Erythroblast (primary cell): ENCODE results near the gene ZCCHC4.
A peak's percentile ranks its signal among the peaks of the same experiment; 100 is the strongest.

Experiments
- DNase-seq, 2 experiments: peaks; one replicate each; lab custom pipeline; 2025; lab: John Stamatoyannopoulos, UW
- GATA1 ChIP-seq: IDR thresholded peaks from 2 replicates; pipeline ENCODE4 v1.6.1; 2011; ENCODE audit warnings: low read depth, mild to moderate bottlenecking, control low read depth, low read length, moderate library complexity
- POLR2A ChIP-seq: IDR thresholded peaks from 2 replicates; pipeline ENCODE4 v1.6.1; 2011; ENCODE audit warnings: mild to moderate bottlenecking, low read length

Gene ZCCHC4, protein sequence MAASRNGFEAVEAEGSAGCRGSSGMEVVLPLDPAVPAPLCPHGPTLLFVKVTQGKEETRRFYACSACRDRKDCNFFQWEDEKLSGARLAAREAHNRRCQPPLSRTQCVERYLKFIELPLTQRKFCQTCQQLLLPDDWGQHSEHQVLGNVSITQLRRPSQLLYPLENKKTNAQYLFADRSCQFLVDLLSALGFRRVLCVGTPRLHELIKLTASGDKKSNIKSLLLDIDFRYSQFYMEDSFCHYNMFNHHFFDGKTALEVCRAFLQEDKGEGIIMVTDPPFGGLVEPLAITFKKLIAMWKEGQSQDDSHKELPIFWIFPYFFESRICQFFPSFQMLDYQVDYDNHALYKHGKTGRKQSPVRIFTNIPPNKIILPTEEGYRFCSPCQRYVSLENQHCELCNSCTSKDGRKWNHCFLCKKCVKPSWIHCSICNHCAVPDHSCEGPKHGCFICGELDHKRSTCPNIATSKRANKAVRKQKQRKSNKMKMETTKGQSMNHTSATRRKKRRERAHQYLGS

DNA sequence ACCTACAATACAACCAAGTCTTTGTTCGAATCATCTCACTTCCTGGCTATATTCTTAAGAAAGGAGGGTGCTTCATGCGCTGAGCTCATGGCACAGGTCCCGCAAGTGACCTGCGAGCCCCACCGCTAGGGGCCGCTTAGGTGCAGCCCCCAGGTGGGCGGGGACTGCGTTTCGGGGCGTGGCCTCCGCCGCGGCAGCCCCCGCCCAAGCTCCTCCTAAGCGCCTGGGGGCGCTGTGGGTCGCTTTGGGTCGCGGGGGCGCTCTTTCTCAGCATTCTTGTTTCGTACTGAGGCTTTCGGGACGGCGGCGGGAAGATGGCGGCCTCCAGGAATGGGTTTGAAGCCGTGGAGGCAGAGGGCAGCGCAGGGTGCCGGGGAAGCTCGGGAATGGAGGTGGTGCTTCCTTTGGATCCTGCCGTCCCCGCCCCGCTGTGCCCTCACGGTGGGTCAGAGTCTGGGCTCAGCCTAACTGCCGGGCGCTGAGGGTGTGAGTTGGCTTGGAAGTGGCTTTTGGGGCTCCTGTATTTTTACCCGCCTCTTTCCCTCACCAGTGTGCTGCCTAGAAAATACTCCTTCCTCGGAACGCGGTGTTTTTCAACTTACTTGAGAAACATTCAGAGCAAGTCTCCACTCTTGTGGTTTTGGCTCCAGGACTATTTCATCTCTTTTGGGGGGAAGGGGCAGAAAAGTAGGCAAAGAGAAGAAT is at the start of gene ZCCHC4:
TSS of gene ZCCHC4 (plus strand) at position 279 of the 705 bp plus-strand sequence. CDS start at position 315, 36 bp downstream.
- DNase-seq, result peak; percentile 95 to 97
- TF ChIP-seq GATA1, result no peak
- peak; percentile 78 for TF ChIP-seq POLR2A

DNA sequence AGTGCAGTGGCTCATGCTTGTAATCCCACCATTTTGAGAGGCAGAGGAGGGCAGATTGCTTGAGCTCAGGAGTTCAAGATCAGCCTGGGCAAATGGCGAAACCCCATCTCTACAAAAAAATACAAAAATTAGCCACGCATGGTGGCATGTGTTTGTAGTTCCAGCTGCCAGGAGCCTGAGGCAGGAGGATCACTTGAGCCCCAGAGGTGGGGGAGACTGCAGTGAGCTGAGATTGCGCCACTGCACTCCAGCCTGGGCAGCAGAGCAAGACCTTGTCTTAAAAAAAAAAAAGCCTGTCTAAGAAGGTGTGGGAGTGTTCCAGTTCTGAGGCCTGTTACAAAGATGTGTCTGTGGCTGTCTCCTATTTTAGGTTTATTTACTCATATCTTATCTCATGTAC is 40.7 kb upstream of the ZCCHC4 start:
- TF ChIP-seq GATA1 (no peak), POLR2A (no peak)
- no peak for DNase-seq

DNA sequence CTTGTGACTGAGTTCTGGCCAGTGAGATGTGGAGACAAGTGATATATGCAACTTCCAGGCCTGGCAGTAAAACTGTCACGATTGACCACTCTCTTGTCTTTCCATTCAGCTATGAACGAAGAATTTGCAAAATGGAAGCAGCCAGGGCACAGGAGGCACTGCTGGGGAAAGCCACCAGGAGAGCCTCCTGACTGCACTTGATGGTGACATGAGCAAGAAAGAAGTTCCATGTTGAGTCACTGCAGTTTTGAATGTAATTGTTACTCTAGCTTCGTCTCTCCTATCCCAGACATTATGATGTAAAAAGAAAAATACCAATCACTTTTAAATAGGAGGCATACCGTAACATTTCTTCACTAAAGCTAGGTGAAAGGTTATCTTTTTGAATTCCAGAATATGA is 32.4 kb upstream of the ZCCHC4 start:
- no peak for DNase-seq
- no peak for TF ChIP-seq POLR2A
- no peak for TF ChIP-seq GATA1

DNA sequence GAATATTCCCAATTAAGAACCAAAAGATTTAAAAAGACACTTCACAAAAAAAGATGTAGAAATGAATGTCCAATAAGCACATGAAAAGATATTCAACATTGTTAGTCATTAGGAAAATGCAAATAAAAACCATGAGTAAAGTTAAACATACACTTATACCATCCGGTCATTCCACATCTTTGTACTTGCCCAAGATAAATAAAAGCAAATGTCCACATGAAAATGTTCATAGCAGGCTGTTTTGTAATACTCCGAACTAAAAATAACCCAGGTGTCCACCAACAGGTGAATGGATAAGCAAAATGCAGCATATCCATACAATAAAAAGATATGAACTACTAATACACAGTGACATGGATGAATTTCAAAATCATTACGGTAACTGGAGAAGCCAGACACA is 28.6 kb upstream of the ZCCHC4 start:
- TF ChIP-seq GATA1 (no peak), POLR2A (no peak)
- no peak for DNase-seq

DNA sequence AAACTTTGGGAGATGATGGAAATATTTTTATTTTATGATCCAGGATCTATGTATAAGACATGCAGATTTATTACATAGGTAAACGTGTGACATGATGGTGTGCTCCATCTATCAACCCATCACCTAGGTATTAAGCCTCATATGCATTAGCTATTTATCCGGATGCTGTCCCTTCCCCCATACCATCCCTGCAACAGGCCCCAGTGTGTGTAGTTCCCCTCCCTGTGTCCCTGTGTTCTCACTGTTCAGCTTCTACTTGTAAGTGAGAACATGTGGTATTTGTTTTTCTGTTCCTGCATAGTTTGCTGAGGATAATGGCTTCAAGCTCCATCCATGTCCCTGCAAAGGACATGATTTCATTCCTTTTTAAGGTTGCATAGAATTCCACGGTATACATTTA is 28.1 kb upstream of the ZCCHC4 start:
- no peak for TF ChIP-seq GATA1
- TF ChIP-seq POLR2A, result no peak
- no peak for DNase-seq

DNA sequence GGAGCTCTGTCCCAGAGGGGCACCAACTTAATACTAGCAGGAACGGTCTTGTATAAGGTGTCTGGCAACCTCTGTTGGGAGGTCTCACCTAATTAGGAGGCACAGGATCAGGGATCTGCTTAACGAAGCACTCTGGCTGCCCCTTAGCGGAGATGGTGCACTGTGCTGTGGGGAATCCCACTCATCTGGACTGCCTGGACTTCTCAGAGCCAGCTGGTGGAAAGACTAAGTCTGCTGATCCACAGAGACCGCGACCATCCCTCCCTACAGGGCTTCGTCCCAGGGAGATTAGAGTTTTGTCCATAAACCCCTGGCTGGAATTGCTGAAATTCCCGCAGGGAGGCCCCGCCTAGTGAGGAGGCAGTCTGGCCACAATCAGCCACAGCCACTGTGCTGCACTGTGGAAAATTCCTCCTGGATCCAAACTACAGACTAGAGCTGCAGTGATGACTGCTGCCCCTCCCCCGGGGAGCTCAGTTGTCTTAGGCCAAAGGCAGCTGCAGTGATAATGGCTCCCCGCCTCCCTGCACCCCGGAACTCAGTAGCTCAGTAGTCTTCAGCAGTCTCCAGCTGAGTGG is 22.0 kb upstream of the ZCCHC4 start:
- DNase-seq, result no peak
- TF ChIP-seq POLR2A (no peak), GATA1 (no peak)

DNA sequence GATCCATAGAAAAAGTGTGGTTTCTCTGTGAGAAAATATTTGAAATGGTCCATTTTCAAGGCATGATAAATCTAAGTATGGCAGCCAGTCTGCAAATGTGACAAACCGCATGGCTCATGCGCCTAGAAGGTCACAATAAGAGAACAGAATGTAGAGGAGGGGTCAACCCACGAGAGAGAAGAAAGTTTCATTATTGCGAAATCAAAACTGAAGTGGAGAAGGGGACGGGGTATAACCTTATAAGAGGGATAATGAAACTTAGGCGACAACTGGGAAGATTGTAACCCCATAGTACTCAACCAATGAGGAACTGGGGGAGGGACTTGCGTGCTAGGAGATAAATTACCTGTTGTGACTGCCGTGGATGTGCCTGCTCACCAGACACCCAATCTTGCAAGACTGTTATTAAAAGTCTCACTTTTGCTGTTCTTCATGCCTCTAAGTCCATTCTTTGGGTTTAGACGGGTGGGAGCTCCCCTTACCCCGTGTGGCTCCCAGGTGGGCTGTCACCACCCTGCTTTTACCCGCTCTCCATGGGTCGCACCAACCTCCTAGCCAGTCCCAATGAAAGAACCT is 21.3 kb upstream of the ZCCHC4 start:
- TF ChIP-seq POLR2A (no peak), GATA1 (no peak)
- DNase-seq, result no peak

DNA sequence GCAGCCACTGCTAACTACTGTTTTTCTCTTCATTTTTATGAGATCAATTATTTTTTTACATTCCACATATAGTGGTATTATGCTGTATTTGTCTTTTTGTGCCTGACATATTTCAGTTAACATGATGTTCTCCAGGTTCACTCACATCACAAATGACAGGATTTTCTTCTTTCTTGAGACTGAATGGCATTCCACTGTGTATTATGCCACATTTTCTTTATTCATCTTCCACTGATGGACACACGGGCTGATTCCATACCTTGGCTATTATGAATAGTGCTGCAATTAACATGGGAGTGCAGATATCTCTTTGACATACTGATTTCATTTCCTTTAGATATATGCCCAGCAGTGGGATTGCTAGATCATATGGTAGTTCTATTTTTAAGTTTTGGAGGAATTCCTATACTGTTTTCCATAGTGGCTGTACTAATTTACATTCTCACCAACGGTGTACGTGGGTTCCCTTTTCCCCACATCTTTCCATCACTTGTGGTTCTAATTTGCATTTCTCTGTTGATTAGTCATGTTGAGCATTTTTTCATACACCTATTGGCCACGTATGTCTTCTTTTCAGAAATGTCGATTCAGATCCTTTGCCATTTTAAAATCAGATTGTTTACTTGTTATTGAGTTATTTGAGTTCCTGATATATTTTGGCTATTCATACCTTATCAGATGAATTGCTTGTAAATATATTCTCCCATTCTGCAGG is 14.9 kb upstream of the ZCCHC4 start:
- TF ChIP-seq GATA1, result no peak
- no peak for DNase-seq

DNA sequence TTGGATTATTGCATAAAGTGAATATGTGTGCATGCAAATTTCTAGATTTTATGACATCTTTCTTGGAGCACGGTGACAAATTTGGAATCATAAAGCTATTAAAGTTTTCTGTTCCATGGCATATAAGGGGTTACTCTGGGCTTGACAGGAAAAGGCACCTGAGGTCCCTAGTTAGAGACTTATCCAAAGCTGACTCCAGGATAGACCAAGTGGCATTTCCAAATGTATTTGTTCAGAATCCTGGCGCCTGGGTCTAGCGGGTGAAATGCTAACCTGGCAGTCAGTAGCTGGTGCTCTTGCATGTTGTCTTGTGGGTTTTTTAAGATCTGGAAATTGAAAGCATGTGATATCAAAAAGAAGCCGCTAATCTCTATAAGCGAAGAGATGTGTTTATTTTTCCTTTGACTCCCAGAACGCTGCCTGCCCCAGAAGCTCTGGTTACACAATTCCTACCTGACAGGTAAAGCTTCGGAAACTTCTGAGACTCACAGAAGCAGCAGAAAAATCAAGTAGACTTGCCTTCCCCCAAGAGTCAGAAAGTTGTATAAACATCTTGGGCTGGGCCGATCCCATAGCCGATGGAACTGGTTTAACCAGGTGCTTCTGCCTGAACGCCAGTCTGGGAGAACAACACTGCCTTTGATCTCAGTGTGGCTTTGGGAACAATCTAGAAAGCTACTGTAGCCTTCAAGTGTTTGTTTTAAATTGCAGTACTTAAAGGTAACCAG is 12.9 kb upstream of the ZCCHC4 start:
- DNase-seq, result no peak
- TF ChIP-seq GATA1 (no peak), POLR2A (no peak)

DNA sequence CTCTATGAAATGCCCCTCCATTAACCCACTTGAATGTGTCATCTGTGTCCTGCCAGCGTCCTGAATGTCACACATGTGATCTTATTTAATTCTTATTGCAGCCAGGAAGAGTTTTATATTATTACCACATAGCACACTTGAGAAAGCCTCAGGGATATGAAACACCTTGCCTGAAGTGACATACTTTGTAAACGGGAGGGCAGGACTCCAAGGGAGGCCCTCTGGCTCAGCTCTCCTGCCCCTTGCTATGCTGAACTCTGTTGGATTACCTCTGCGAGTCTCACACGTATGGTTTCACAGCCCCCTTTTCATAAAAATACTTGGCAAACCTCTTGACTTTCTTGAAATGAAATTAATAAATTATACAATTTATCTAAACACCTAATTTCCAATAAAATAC is 11.1 kb upstream of the ZCCHC4 start:
- no peak for DNase-seq
- TF ChIP-seq POLR2A (no peak), GATA1 (no peak)

DNA sequence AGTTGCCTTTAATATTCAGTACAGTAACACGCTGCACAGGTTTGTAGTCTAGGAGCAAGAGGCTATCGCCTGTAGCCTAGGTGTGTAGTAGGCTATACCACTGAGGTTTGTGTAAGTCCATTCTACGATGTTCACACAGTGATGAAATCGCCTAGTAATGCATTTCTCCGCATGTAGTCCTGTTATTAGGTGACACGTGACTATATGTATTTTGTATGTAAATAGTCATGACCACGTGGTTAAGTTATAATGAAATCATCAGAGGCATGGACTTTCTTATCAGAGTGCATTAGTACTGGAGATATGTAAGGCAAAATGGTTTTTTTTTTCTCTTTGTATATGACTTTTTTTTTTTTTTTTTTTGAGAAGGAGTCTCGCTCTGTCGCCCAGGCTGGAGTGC is 9.9 kb upstream of the ZCCHC4 start:
- no peak for TF ChIP-seq GATA1
- TF ChIP-seq POLR2A, result no peak

DNA sequence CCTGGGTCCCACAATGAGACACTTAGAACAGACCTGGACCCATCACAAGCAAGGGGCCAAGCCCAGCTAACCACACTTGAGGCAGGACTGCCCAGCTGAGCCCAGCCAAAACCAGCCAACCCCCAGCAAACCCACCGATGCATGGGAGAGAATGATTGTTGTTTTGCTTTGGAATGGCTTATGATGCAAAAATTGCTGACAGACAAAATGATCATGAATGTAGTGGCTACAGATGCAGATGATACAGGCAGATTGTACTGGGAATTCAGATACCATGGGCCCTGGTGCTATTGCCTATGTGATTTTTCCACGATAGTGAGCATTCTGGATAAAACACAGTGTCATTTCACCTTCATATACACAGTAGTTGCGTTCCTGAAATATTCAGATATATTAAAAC is 9.0 kb upstream of the ZCCHC4 start:
- no peak for DNase-seq
- TF ChIP-seq POLR2A (no peak), GATA1 (no peak)

More for the DNA sequence above, 9.9 kb upstream of the ZCCHC4 start:
- DNase-seq, result no peak

DNA sequence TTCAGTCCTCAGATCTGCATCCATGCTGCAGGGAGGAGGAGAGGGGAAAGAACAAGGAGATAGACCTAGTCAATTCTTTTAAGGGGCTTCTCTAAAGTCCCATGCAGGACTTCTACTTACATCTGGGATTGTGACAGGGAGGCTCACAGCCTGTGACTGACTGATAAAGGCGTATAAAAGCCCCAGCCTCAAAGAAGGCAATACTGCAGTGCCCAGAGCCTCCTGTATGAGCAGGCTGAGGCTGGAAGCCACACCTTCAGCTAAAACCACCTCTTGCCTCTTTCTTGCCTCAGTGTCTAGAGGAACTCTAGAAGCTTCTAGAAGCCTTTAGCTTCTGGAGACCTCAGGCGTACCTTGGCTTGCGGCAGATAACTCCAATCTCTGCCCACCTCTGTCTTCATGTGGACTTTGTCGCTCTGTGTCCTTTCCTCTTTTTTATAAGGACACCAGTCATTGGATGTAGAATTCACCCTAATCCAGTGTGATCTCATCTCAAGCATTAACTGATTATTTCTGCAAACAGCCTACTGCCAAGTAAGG is 6.0 kb upstream of the ZCCHC4 start:
- DNase-seq, result peak; percentile 22 to 56
- TF ChIP-seq GATA1 (no peak), POLR2A (no peak)
